Type B pancreatic cell (in vitro differentiated cells): Measurements from ENCODE around the gene CES5A. TPM values are rescaled to one million over a fixed set of nuclear protein-coding genes. Genes with fewer than 3 reads are reported as not detected.

Source experiments
- DNase-seq: peaks from one replicate; pipeline ENCODE4 v3.0.0; 2021; ENCODE audit warnings: mixed read lengths; ENCODE audit not compliant: unreplicated experiment; ENCODE audit errors: extremely low spot score
- H3K27ac Mint-ChIP-seq: 2 replicates; pipeline ENCODE4 v1.8.0; 2021; ENCODE audit warnings: mild to moderate bottlenecking, mixed read lengths
- H3K27me3 Mint-ChIP-seq: 2 replicates; pipeline ENCODE4 v1.8.0; 2021; ENCODE audit warnings: mixed read lengths
- H3K36me3 Mint-ChIP-seq: 2 replicates; pipeline ENCODE4 v1.8.0; 2021; ENCODE audit warnings: mixed read lengths
- H3K4me1 Mint-ChIP-seq: one replicate; pipeline ENCODE4 v1.8.0; 2021; ENCODE audit warnings: mixed read lengths; ENCODE audit not compliant: unreplicated experiment
- H3K4me3 Mint-ChIP-seq: 2 replicates; pipeline ENCODE4 v1.8.0; 2021; ENCODE audit warnings: mild to moderate bottlenecking, mixed read lengths
- H3K9me3 Mint-ChIP-seq: 2 replicates; pipeline ENCODE4 v1.8.0; 2021; ENCODE audit warnings: mixed read lengths
- CTCF ChIP-seq: fragments of 200-600 bp; sonication (generic); conservative IDR thresholded peaks from 2 replicates; pipeline ENCODE4 v1.5.0; 2021; ENCODE audit warnings: antibody characterized with exemption, mild to moderate bottlenecking
- total RNA-seq: library from RNA; stranded (reverse); gene quantifications from 2 replicates; pipeline ENCODE4 v1.2.1, GENCODE V29; 2021; ENCODE audit warnings: low replicate concordance

The CES5A gene
- total RNA-seq, 1 donor from 2014 or later, result not detected

DNA sequence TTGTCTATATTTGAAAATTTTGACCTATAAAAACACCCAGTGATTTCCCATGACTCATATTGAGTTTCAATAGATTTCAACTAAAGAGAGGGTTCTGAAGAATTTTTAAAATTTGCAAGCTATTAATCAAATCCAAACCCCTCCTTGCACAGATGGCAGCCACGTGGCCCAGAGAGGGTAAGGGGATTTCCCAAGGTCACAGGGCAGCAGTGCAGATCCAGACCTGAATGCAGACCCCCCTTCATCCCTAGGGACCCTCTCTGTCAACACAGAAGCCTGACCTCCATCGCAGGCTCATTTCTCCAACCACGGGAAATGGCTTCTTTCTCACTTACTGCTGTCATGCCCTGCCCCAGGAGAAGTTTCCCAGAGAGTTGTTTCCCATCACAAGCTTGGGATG is 24.7 kb upstream of the CES5A start:
- Mint-ChIP-seq H3K9me3 (peaks cover 13% of the 10 kb centered on the region), H3K36me3 (no peaks in the 10 kb centered on the region), H3K27me3 (peaks cover 3% of the 10 kb centered on the region), H3K4me1 (peaks cover 6% of the 10 kb centered on the region), H3K4me3 (no peak overlapping the region), H3K27ac (no peak overlapping the region)
- TF ChIP-seq CTCF, result no peak
- DNase-seq, result no peak

- TF ChIP-seq CTCF, result no peak
- Mint-ChIP-seq H3K36me3 (no peaks in the 10 kb centered on the region), H3K4me3 (no peak overlapping the region), H3K27me3 (peaks cover 3% of the 10 kb centered on the region), H3K9me3 (peaks cover 10% of the 10 kb centered on the region), H3K4me1 (peaks cover 6% of the 10 kb centered on the region), H3K27ac (no peak overlapping the region)
- DNase-seq, result peak; percentile 6
These were observed 23.4 kb upstream of the CES5A start for GRCh38 chr16:55898592-55898991.

- no peak overlapping the region for H3K27ac Mint-ChIP-seq
- H3K4me3 Mint-ChIP-seq, result no peak overlapping the region
- H3K9me3 Mint-ChIP-seq, result peaks cover 17% of the 10 kb centered on the region
- TF ChIP-seq CTCF, result no peak
- DNase-seq, result no peak
- no peaks in the 10 kb centered on the region for H3K36me3 Mint-ChIP-seq
- H3K4me1 Mint-ChIP-seq, result no peaks in the 10 kb centered on the region
- H3K27me3 Mint-ChIP-seq, result no peaks in the 10 kb centered on the region
These were observed 17.6 kb upstream of the CES5A start for GRCh38 chr16:55892821-55893220.

DNA sequence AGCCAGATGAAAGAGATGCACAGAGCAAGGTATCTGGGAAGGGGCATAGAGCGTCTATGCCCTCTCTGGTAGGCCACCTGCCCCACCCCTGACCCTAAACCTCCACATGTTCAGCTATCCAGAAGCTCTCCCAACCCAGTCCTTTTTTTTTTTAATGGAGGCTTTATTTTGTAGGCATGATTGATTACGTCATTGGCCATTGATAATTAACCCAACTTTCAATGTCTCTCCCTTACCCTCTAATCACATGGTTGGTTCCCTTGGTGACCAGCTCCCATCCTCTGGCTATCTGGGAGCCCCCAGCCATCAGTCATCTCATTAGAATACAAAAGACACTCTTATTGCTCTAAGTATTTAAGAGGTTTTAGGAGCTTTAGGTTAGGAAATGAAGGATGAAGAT is 14.3 kb upstream of the CES5A start:
- Mint-ChIP-seq H3K27ac (no peak overlapping the region), H3K4me1 (no peaks in the 10 kb centered on the region), H3K9me3 (peaks cover 13% of the 10 kb centered on the region), H3K4me3 (no peak overlapping the region), H3K27me3 (peaks cover 3% of the 10 kb centered on the region), H3K36me3 (no peaks in the 10 kb centered on the region)
- no peak for DNase-seq
- no peak for TF ChIP-seq CTCF

- Mint-ChIP-seq H3K27me3 (peaks cover 3% of the 10 kb centered on the region), H3K4me3 (no peak overlapping the region), H3K4me1 (no peaks in the 10 kb centered on the region), H3K9me3 (peaks cover 13% of the 10 kb centered on the region), H3K27ac (no peak overlapping the region), H3K36me3 (no peaks in the 10 kb centered on the region)
- DNase-seq, result no peak
- TF ChIP-seq CTCF, result no peak
These were observed 13.4 kb upstream of the CES5A start for GRCh38 chr16:55888546-55888945.

DNA sequence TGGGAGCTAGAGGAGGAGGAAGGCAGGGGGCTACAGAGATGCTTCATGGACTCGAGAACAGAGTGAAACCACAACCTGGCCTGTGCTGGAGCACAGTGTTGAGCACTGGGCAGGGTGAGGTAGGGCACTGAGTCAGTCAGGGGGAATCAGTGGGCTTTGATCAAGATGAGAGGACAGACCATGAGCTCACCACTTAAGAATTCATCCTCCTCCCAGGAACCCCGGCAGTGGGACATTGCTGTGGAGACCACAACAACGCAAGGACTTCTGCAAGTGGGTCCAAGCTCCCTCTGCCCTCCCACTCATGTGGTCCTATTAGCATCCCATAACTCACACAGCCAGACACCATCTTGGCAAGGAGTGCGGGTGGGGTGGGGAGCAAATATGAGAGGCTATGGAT is 1.7 kb upstream of the CES5A start:
- no peak for TF ChIP-seq CTCF
- no peaks in the 10 kb centered on the region for H3K4me1 Mint-ChIP-seq
- H3K36me3 Mint-ChIP-seq, result no peaks in the 10 kb centered on the region
- no peak overlapping the region for H3K27ac Mint-ChIP-seq
- H3K9me3 Mint-ChIP-seq, result no peaks in the 10 kb centered on the region
- H3K4me3 Mint-ChIP-seq, result no peak overlapping the region
- no peak for DNase-seq
- H3K27me3 Mint-ChIP-seq, result peaks cover 24% of the 10 kb centered on the region
